HCT116 (cell line): ENCODE results near the gene STC2. TPM values are rescaled to one million over a fixed set of nuclear protein-coding genes. Genes with fewer than 3 reads are reported as not detected.

ENCODE experiments used
- ATAC-seq: fragments of 200-7000 bp; cut with Tn5 transposase; 2 replicates; pipeline ENCODE4 v1.9.1; 2020; ENCODE audit warnings: mild to moderate bottlenecking, moderate library complexity
- BruUV-seq: library from RNA; stranded (reverse); fragments of 400-500 nt; replicated peaks from 2 replicates; lab custom pipeline; 2021; lab: Mats Ljungman, UMichigan
- CTCF ChIA-PET: fragments of 300-600 bp; sonication (Branson Sonifier 250); formaldehyde crosslinking; loops from one replicate; lab custom pipeline; 2021; ENCODE audit warnings: antibody characterized with exemption; lab: Charles Lee
- POLR2A ChIA-PET: fragments of 300-600, 350-600 bp; sonication (Branson Sonifier 250); formaldehyde crosslinking; loops from one replicate; lab custom pipeline; 2021; ENCODE audit warnings: antibody characterized with exemption; lab: Charles Lee
- RAD21 ChIA-PET, 2 experiments: fragments of 300-600 bp; sonication (Branson Sonifier 250); formaldehyde crosslinking; loops; one replicate each; lab custom pipeline; 2023; ENCODE audit warnings: low total read pairs in 2 of 2; ENCODE audit not compliant: uncharacterized antibody in 2 of 2, unreplicated experiment in 2 of 2, low non-redundant PET in 1 of 2; lab: Charles Lee
- DNase-seq: peaks from one replicate; pipeline ENCODE4 v3.0.0-alpha.2; 2010; ENCODE audit warnings: low read depth, low spot score
- H2AFZ ChIP-seq: fragments of 200-600 bp; shearing (Covaris generic), sonication (generic); 2 replicates; pipeline ENCODE4 v1.6.1; 2017; ENCODE audit warnings: low read depth, mixed run types, mixed read lengths, antibody characterized with exemption, low read length; ENCODE audit not compliant: poor library complexity, severe bottlenecking
- H3K27ac ChIP-seq: 2 replicates; pipeline ENCODE4 v1.5.1; 2012; ENCODE audit warnings: low read depth, low read length
- H3K27me3 ChIP-seq: fragments of 200-600 bp; sonication (generic); 2 replicates; pipeline ENCODE4 v1.6.1; 2016; ENCODE audit warnings: mixed run types, low read length, mixed read lengths; ENCODE audit not compliant: insufficient read depth
- H3K36me3 ChIP-seq, 2 experiments: fragments of 200-500 bp in 1 of 2; fragments of 200-600 bp in 1 of 2; sonication (Bioruptor generic) in 1 of 2; sonication (generic) in 1 of 2; 2 replicates each; pipeline versions ENCODE4 v1.5.1 to v1.6.1; 2014 to 2016; ENCODE audit warnings: low read length in 2 of 2, inconsistent platforms in 1 of 2, mixed read lengths in 1 of 2, mixed run types in 1 of 2; ENCODE audit not compliant: insufficient read depth in 2 of 2, control insufficient read depth in 1 of 2
- H3K4me1 ChIP-seq, 2 experiments: fragments of 200-600 bp in 1 of 2; sonication (generic) in 1 of 2; 2 replicates each; pipeline versions ENCODE4 v1.5.1 to v1.6.1; 2012 to 2017; ENCODE audit warnings: low read length in 2 of 2, inconsistent platforms in 1 of 2, mild to moderate bottlenecking in 1 of 2, mixed read lengths in 1 of 2, mixed run types in 1 of 2, moderate library complexity in 1 of 2; ENCODE audit not compliant: insufficient read depth in 2 of 2, control insufficient read depth in 1 of 2
- H3K4me2 ChIP-seq: fragments of 200-600 bp; sonication (generic); 2 replicates; pipeline ENCODE4 v1.6.1; 2017; ENCODE audit warnings: mixed run types, low read length, mixed read lengths
- H3K4me3 ChIP-seq, 2 experiments: fragments of 200-600 bp in 1 of 2; sonication (generic) in 1 of 2; replicated peaks in 1 of 2; 2 replicates each; pipeline ENCODE4 v1.5.1; 2011 to 2016; ENCODE audit warnings: low read length in 2 of 2, control low read depth in 1 of 2, low read depth in 1 of 2, mild to moderate bottlenecking in 1 of 2, mixed read lengths in 1 of 2, mixed run types in 1 of 2
- H3K79me2 ChIP-seq: fragments of 200-600 bp; sonication (generic); 2 replicates; pipeline ENCODE4 v1.6.1; 2017; ENCODE audit warnings: mild to moderate bottlenecking, mixed run types, low read length, moderate library complexity, mixed read lengths; ENCODE audit not compliant: insufficient read depth
- H3K9ac ChIP-seq: fragments of 200-600 bp; sonication (generic); 2 replicates; pipeline ENCODE4 v1.6.1; 2016; ENCODE audit warnings: low read length, mixed read lengths
- H3K9me2 ChIP-seq: fragments of 200-600 bp; sonication (generic), shearing (Covaris generic); 2 replicates; pipeline ENCODE4 v1.6.1; 2017; ENCODE audit warnings: mixed run types, mild to moderate bottlenecking, moderate library complexity; ENCODE audit not compliant: insufficient read depth
- H3K9me3 ChIP-seq, 2 experiments: fragments of 200-500 bp in 1 of 2; fragments of 200-600 bp in 1 of 2; sonication (Bioruptor generic) in 1 of 2; sonication (generic) in 1 of 2; 2 replicates each; pipeline ENCODE4 v1.6.1; 2014 to 2017; ENCODE audit warnings: low read length in 2 of 2, mixed read lengths in 2 of 2, inconsistent platforms in 1 of 2, low read depth in 1 of 2, mild to moderate bottlenecking in 1 of 2, mixed run types in 1 of 2, moderate library complexity in 1 of 2; ENCODE audit not compliant: control insufficient read depth in 1 of 2, insufficient read depth in 1 of 2
- H4K20me1 ChIP-seq: fragments of 200-600 bp; sonication (generic), shearing (Covaris generic); 2 replicates; pipeline ENCODE4 v1.6.1; 2017; ENCODE audit warnings: mixed run types, mild to moderate bottlenecking, moderate library complexity; ENCODE audit not compliant: insufficient read depth
- CBX3 ChIP-seq: IDR thresholded peaks from 2 replicates; pipeline ENCODE4 v1.6.1; 2012; ENCODE audit warnings: low read depth
- CEBPB ChIP-seq: IDR thresholded peaks from 2 replicates; pipeline ENCODE4 v1.6.1; 2012; ENCODE audit warnings: low read depth
- CTCF ChIP-seq, 3 experiments: fragments of 200-600 bp in 1 of 3; sonication (generic) in 1 of 3; IDR thresholded peaks in 2 of 3; conservative IDR thresholded peaks in 1 of 3; 2 replicates each; pipeline ENCODE4 v1.5.1; 2012 to 2017; ENCODE audit warnings: low read depth in 2 of 3, low read length in 2 of 3, antibody characterized with exemption in 1 of 3, borderline replicate concordance in 1 of 3, control low read depth in 1 of 3, mild to moderate bottlenecking in 1 of 3, mixed read lengths in 1 of 3, mixed run types in 1 of 3, moderate library complexity in 1 of 3; ENCODE audit not compliant: insufficient read depth in 1 of 3
- EGR1 ChIP-seq: IDR thresholded peaks from 2 replicates; pipeline ENCODE4 v1.6.1; 2012; ENCODE audit warnings: low read depth
- ELF1 ChIP-seq: IDR thresholded peaks from 2 replicates; pipeline ENCODE4 v1.6.1; 2012; ENCODE audit warnings: low read depth, borderline replicate concordance
- EZH2 ChIP-seq: fragments of 200-600 bp; sonication (generic); IDR thresholded peaks from 2 replicates; pipeline ENCODE4 v1.6.1; 2017; ENCODE audit warnings: antibody characterized with exemption, mixed run types
- FOSL1 ChIP-seq: IDR thresholded peaks from 2 replicates; pipeline ENCODE4 v1.6.1; 2012; ENCODE audit warnings: low read depth
- POLR2A ChIP-seq: IDR thresholded peaks from 2 replicates; pipeline ENCODE4 v1.7.0; 2011; ENCODE audit warnings: borderline replicate concordance; ENCODE audit not compliant: insufficient read depth, insufficient read length; ENCODE audit errors: extremely low read depth
- RAD21 ChIP-seq: IDR thresholded peaks from 2 replicates; pipeline ENCODE4 v1.6.1; 2012; ENCODE audit warnings: low read depth, mild to moderate bottlenecking
- SIN3A ChIP-seq: IDR thresholded peaks from 2 replicates; pipeline ENCODE4 v1.6.1; 2012; ENCODE audit warnings: low read depth
- SP1 ChIP-seq: IDR thresholded peaks from 2 replicates; pipeline ENCODE4 v1.6.1; 2012; ENCODE audit warnings: low read depth
- SRF ChIP-seq: IDR thresholded peaks from 2 replicates; pipeline ENCODE4 v1.6.1; 2012; ENCODE audit warnings: low read depth
- TCF7L2 ChIP-seq: IDR thresholded peaks from 2 replicates; pipeline ENCODE4 v1.7.0; 2011; ENCODE audit warnings: borderline replicate concordance, inconsistent platforms; ENCODE audit not compliant: insufficient read depth, insufficient read length; ENCODE audit errors: extremely low read depth
- YY1 ChIP-seq: IDR thresholded peaks from 2 replicates; pipeline ENCODE4 v1.6.1; 2011; ENCODE audit warnings: low read length, low read depth, moderate library complexity, mild to moderate bottlenecking; ENCODE audit not compliant: insufficient replicate concordance; ENCODE audit errors: extremely low read depth
- ZFX ChIP-seq: fragments of 450-650 bp; IDR thresholded peaks from 2 replicates; pipeline ENCODE4 v1.6.1; 2017
- ZNF274 ChIP-seq: fragments of 200-500 bp; sonication (Bioruptor generic); IDR thresholded peaks from 2 replicates; pipeline ENCODE4 v1.6.1; 2014; ENCODE audit warnings: mild to moderate bottlenecking, low read depth, low read length, inconsistent platforms
- intact Hi-C: fragments of 100-400 bp; cut with micrococcal nuclease; formaldehyde crosslinking; loops from 2 replicates; pipeline ENCODE4 v1.10.0; 2022
- total RNA-seq: library from RNA; stranded (reverse); gene quantifications from one replicate; pipeline ENCODE4 v1.2.1, GENCODE V29; 2021; ENCODE audit not compliant: unreplicated experiment
- TF ChIP-seq, protein P1 (sequence below): IDR thresholded peaks from 2 replicates; pipeline ENCODE4 v1.6.1; 2012
- TF ChIP-seq, protein P2 (sequence below): IDR thresholded peaks from 2 replicates; pipeline ENCODE4 v1.6.1; 2011; ENCODE audit warnings: mild to moderate bottlenecking, low read length, moderate library complexity; ENCODE audit not compliant: insufficient replicate concordance; ENCODE audit errors: extremely low read depth
- TF ChIP-seq, protein P3 (sequence below): IDR thresholded peaks from 2 replicates; pipeline ENCODE4 v1.6.1; 2012

STC2 gene
- total RNA-seq, 1 experiment from 2014 or later, result 97.3 TPM

DNA sequence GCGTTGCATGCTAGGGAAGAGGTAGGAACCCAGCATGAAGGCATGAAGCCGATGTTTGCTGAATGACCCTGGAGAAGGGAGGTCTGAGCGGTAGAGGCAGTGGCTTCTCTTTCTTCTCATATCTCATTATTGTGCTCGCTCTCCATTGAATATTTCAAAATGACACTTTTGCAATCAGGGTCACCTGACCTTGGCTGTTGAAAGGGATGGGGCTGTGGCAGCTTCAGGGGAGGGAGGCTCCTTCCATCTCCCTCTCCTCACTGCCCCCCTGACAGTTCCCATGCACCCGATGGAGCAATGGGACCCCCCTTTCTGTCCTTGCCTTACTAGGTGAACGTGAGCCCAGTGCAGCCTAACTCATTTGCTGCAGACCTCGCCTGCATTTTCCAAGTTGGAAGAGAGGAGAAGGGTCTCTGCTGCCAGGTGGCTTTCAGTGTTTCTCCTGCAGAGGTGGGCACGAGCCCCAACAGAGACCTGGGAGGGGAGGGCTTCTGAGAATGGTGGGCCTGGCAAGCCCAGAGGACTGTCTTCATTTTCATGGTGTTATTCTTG, 17.9 kb downstream of the STC2 start:
- intact Hi-C loops, result no loop called here
- no peaks in the 10 kb centered on the region for H3K9me2 ChIP-seq
- no peaks in the 10 kb centered on the region for H3K27me3 ChIP-seq
- H3K9me3 ChIP-seq, result peaks cover 0 to 7% of the 10 kb centered on the region in 2 experiments; a peak in 1 of 4 replicates
- no peak overlapping the region for H3K27ac ChIP-seq
- POLR2A ChIA-PET, result interaction anchor here (0.7 to 2.9 kb wide), 2 partner anchors 18 to 19 kb away, joined by 3 to 10 read pairs; partner anchors contain the start of gene STC2
- no peak overlapping the region for H2AFZ ChIP-seq
- no peak overlapping the region for H3K4me3 ChIP-seq
- TF ChIP-seq EGR1 (no peak), ZNF274 (no peak), SIN3A (no peak), CTCF (IDR thresholded peaks at IDR 0.05 in 2 of 3, conservative IDR thresholded peaks at IDR 0.05 in 1 of 3; ENCODE audit: borderline replicate concordance in 1 of 3, insufficient read depth in 1 of 3, low read depth in 2 of 3, low read length in 2 of 3) (no peak), ZFX (no peak), POLR2A (no peak), YY1 (no peak), FOSL1 (no peak), SP1 (no peak), EZH2 (no peak), ELF1 (no peak), TCF7L2 (no peak), CBX3 (no peak), SRF (no peak), CEBPB (no peak), RAD21 (no peak)
- TF ChIP-seq, protein P1, sequence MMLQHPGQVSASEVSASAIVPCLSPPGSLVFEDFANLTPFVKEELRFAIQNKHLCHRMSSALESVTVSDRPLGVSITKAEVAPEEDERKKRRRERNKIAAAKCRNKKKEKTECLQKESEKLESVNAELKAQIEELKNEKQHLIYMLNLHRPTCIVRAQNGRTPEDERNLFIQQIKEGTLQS, result no peak
- TF ChIP-seq, protein P2, sequence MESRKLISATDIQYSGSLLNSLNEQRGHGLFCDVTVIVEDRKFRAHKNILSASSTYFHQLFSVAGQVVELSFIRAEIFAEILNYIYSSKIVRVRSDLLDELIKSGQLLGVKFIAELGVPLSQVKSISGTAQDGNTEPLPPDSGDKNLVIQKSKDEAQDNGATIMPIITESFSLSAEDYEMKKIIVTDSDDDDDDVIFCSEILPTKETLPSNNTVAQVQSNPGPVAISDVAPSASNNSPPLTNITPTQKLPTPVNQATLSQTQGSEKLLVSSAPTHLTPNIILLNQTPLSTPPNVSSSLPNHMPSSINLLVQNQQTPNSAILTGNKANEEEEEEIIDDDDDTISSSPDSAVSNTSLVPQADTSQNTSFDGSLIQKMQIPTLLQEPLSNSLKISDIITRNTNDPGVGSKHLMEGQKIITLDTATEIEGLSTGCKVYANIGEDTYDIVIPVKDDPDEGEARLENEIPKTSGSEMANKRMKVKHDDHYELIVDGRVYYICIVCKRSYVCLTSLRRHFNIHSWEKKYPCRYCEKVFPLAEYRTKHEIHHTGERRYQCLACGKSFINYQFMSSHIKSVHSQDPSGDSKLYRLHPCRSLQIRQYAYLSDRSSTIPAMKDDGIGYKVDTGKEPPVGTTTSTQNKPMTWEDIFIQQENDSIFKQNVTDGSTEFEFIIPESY, result no peak
- TF ChIP-seq, protein P3, sequence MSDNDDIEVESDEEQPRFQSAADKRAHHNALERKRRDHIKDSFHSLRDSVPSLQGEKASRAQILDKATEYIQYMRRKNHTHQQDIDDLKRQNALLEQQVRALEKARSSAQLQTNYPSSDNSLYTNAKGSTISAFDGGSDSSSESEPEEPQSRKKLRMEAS, result no peak
- H3K79me2 ChIP-seq, result no peaks in the 10 kb centered on the region
- peaks cover 0 to 6% of the 10 kb centered on the region in 2 experiments; a peak in 1 of 4 replicates for H3K4me1 ChIP-seq
- no peak overlapping the region for H3K9ac ChIP-seq
- BruUV-seq, result no TSS peak
- ATAC-seq (no peak), DNase-seq (no peak)
- 0 out of 4 replicates have a peak, but pooled peaks cover 0 to 2% of the 10 kb centered on the region in 2 experiments for H3K36me3 ChIP-seq
- RAD21 ChIA-PET, result no interaction called here
- CTCF ChIA-PET, result interaction anchor here (1.4 kb wide), 1 partner anchor 263 kb away, joined by 5 read pairs; no protein-coding TSS in a partner anchor
- no peak overlapping the region for H3K4me2 ChIP-seq
- H4K20me1 ChIP-seq, result no peaks in the 10 kb centered on the region
